ENCODE measurements around the gene TRAPPC5. TPM values are rescaled to one million over a fixed set of nuclear protein-coding genes. Genes with fewer than 3 reads are reported as not detected.

Gene TRAPPC5
- total and polyA plus RNA-seq, 10 of the 15 experiments (the other 5 are each of a cell fraction or from before 2014, with no cell fraction given) = 4.2 to 210 (median 89.1) TPM

DNA sequence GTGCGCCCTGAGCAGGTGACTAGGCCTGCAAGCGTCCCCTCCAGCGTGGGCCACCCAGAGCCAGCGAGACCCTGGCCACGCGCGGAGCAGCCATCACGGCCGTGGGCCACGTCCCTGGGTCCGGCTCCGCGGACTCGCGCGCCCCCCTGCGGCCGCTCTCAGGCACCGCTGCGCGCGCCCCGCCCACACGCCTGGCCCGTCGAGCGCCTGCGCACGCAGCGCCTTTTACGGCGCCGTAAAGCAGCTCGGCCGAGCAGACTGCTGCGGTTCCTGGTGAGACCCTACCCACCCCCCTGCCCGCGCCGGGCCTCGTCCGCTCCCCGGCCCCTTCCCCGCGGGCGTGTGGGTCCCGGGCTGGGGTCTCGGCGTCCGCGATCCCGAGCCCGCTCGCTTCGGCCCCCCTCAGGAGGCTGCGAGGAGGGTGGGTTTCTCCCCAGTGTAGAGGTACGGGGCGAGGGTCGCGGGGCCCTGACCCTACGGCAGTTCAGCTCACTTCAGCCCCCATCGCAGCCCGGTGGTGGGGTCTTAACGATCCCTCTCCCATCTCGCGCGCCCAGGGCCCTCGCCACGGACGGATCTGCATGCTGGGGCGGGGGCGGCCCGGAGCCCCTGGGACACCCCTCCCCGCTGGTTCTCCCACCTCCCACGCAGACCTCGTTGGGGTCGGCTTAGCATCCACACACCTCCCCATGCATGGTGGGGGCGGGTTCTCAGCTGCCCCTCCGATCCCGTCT lies at the start of gene TRAPPC5 (continued):
- no peak for TF ChIP-seq MYB (IDR thresholded peaks at IDR 0.05; ENCODE audit: borderline replicate concordance, low read depth, low read length)
- no peak for TF ChIP-seq KDM1A (IDR thresholded peaks at IDR 0.05; ENCODE audit: borderline replicate concordance)
- TF ChIP-seq SP1 (IDR thresholded peaks at IDR 0.05; ENCODE audit: low read depth, low read length) = peak; percentile 41
- TF ChIP-seq SMAD1 (IDR thresholded peaks at IDR 0.05; ENCODE audit: low read depth, partially characterized antibody) = no peak
- TF ChIP-seq STAT1 (conservative IDR thresholded peaks at IDR 0.05) = 0 out of 2 replicates have a peak, but pooled peaks have one; percentile 49
- TF ChIP-seq, protein P1, sequence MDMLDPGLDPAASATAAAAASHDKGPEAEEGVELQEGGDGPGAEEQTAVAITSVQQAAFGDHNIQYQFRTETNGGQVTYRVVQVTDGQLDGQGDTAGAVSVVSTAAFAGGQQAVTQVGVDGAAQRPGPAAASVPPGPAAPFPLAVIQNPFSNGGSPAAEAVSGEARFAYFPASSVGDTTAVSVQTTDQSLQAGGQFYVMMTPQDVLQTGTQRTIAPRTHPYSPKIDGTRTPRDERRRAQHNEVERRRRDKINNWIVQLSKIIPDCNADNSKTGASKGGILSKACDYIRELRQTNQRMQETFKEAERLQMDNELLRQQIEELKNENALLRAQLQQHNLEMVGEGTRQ (IDR thresholded peaks at IDR 0.05; ENCODE audit: borderline replicate concordance, low read depth, low read length) = no peak
- TF ChIP-seq CTCF (IDR thresholded peaks at IDR 0.05 in 2 of 3, conservative IDR thresholded peaks at IDR 0.05 in 1 of 3; ENCODE audit: control insufficient read depth in 2 of 3, extremely low read depth in 1 of 3, insufficient read depth in 1 of 3, low read depth in 3 of 3, low read length in 3 of 3) = peak; percentile 64 to 97 (median 94); a peak in 4 of 6 replicates
- 0 out of 2 replicates have a peak, but pooled peaks have one; percentile 41 for TF ChIP-seq CREB1 (IDR thresholded peaks at IDR 0.05; ENCODE audit: low read depth)
- TF ChIP-seq RELA (IDR thresholded peaks at IDR 0.05; ENCODE audit: borderline replicate concordance, partially characterized antibody) = peak; percentile 77
- no peak for TF ChIP-seq KAT2A (conservative IDR thresholded peaks at IDR 0.05; ENCODE audit: control insufficient read depth, low read depth, low read length)
- TF ChIP-seq, protein P2, sequence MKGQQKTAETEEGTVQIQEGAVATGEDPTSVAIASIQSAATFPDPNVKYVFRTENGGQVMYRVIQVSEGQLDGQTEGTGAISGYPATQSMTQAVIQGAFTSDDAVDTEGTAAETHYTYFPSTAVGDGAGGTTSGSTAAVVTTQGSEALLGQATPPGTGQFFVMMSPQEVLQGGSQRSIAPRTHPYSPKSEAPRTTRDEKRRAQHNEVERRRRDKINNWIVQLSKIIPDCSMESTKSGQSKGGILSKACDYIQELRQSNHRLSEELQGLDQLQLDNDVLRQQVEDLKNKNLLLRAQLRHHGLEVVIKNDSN (IDR thresholded peaks at IDR 0.05; ENCODE audit: borderline replicate concordance, extremely low read length, insufficient read depth, low read depth, low read length) = no peak
- TF ChIP-seq, protein P3, sequence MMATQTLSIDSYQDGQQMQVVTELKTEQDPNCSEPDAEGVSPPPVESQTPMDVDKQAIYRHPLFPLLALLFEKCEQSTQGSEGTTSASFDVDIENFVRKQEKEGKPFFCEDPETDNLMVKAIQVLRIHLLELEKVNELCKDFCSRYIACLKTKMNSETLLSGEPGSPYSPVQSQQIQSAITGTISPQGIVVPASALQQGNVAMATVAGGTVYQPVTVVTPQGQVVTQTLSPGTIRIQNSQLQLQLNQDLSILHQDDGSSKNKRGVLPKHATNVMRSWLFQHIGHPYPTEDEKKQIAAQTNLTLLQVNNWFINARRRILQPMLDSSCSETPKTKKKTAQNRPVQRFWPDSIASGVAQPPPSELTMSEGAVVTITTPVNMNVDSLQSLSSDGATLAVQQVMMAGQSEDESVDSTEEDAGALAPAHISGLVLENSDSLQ (IDR thresholded peaks at IDR 0.05) = no peak
- peak in 1 of 2 experiments; percentile 78; a peak in 2 of 4 replicates for TF ChIP-seq BHLHE40 (IDR thresholded peaks at IDR 0.05; ENCODE audit: borderline replicate concordance in 1 of 2, low read depth in 2 of 2, low read length in 1 of 2)
- TF ChIP-seq PBX3 (IDR thresholded peaks at IDR 0.05; ENCODE audit: insufficient replicate concordance, low read depth, low read length) = no peak
- 0 out of 4 replicates have a peak, but pooled peaks of 1 of the 2 experiments have one; percentile 36 for TF ChIP-seq SRF (IDR thresholded peaks at IDR 0.05; ENCODE audit: low read depth in 2 of 2, low read length in 2 of 2)
- TF ChIP-seq SMC3 (IDR thresholded peaks at IDR 0.05; ENCODE audit: borderline replicate concordance, low read length) = peak; percentile 56
- peak; percentile 30 for TF ChIP-seq LARP7 (IDR thresholded peaks at IDR 0.05)
- TF ChIP-seq EED (IDR thresholded peaks at IDR 0.05; ENCODE audit: low read depth) = no peak
- no peak for TF ChIP-seq NFYB (IDR thresholded peaks at IDR 0.05; ENCODE audit: insufficient read depth, low read depth, low read length)

Measured in GM12878 (cell line).